ENCODE measurements around the gene MNAT1. TPM values are rescaled to one million over a fixed set of nuclear protein-coding genes. Genes with fewer than 3 reads are reported as not detected.

The MNAT1 gene
- total and polyA plus RNA-seq, 2 experiments from 2014 or later, result 34.4 to 60.9 TPM

GRCh38 chr14:60905923-60906322, 171.4 kb downstream of the MNAT1 start:
- Histone ChIP-seq H4K20me1 (ENCODE audit: insufficient read depth, poor library complexity, severe bottlenecking) (no peaks in the 10 kb centered on the region), H3K36me3 (replicated peaks; ENCODE audit: insufficient read depth, low read depth) (no peaks in the 10 kb centered on the region), H3K4me2 (no peak overlapping the region), H3K4me3 (no peak overlapping the region), H3K4me1 (ENCODE audit: insufficient read depth) (no peaks in the 10 kb centered on the region), H3K9me3 (ENCODE audit: low read depth) (no peaks in the 10 kb centered on the region), H3K27me3 (no peaks in the 10 kb centered on the region), H3K9me2 (replicated peaks; ENCODE audit: insufficient read depth) (no peaks in the 10 kb centered on the region), H3K27ac (no peak overlapping the region), H2AFZ (no peak overlapping the region), H3K79me2 (no peaks in the 10 kb centered on the region)
- no peak for DNase-seq (ENCODE audit: low spot score)
- TF ChIP-seq EZH2phosphoT487 (IDR thresholded peaks at IDR 0.05; ENCODE audit: low read depth, severe bottlenecking, unreplicated experiment), result no peak
- no peak for TF ChIP-seq CTCF (IDR thresholded peaks at IDR 0.05; ENCODE audit: poor library complexity)
- no peak for TF ChIP-seq EZH2 (IDR thresholded peaks at IDR 0.05; ENCODE audit: borderline replicate concordance)

- Histone ChIP-seq H3K9me3 (ENCODE audit: low read depth) (no peaks in the 10 kb centered on the region), H3K27ac (no peak overlapping the region), H4K20me1 (ENCODE audit: insufficient read depth, poor library complexity, severe bottlenecking) (no peaks in the 10 kb centered on the region), H3K4me3 (no peak overlapping the region), H3K79me2 (no peaks in the 10 kb centered on the region), H3K27me3 (no peaks in the 10 kb centered on the region), H3K4me1 (ENCODE audit: insufficient read depth) (no peaks in the 10 kb centered on the region), H3K36me3 (replicated peaks; ENCODE audit: insufficient read depth, low read depth) (no peaks in the 10 kb centered on the region), H2AFZ (no peak overlapping the region), H3K4me2 (no peak overlapping the region), H3K9me2 (replicated peaks; ENCODE audit: insufficient read depth) (no peaks in the 10 kb centered on the region)
- WGBS (ENCODE audit: low lambda C conversion rate, missing lambda C conversion rate), result 90% methylated on average over 3 of the region's 3 CpGs
- no peak for DNase-seq (ENCODE audit: low spot score)
- TF ChIP-seq EZH2 (IDR thresholded peaks at IDR 0.05; ENCODE audit: borderline replicate concordance) (no peak), CTCF (IDR thresholded peaks at IDR 0.05; ENCODE audit: poor library complexity) (no peak), EZH2phosphoT487 (IDR thresholded peaks at IDR 0.05; ENCODE audit: low read depth, severe bottlenecking, unreplicated experiment) (no peak)
Measured at GRCh38 chr14:60915781-60916180, 181.2 kb downstream of the MNAT1 start.

- 88% methylated on average over 2 of the region's 2 CpGs for WGBS (ENCODE audit: low lambda C conversion rate, missing lambda C conversion rate)
- no peak overlapping the region for H3K27ac ChIP-seq
- no peak overlapping the region for H3K4me2 ChIP-seq
- no peaks in the 10 kb centered on the region for H3K79me2 ChIP-seq
- H4K20me1 ChIP-seq (ENCODE audit: insufficient read depth, poor library complexity, severe bottlenecking), result no peaks in the 10 kb centered on the region
- H3K27me3 ChIP-seq, result no peaks in the 10 kb centered on the region
- DNase-seq (ENCODE audit: low spot score), result no peak
- H3K36me3 ChIP-seq (replicated peaks; ENCODE audit: insufficient read depth, low read depth), result no peaks in the 10 kb centered on the region
- H3K4me1 ChIP-seq (ENCODE audit: insufficient read depth), result no peaks in the 10 kb centered on the region
- H3K9me3 ChIP-seq (ENCODE audit: low read depth), result no peaks in the 10 kb centered on the region
- no peak overlapping the region for H2AFZ ChIP-seq
- TF ChIP-seq EZH2 (IDR thresholded peaks at IDR 0.05; ENCODE audit: borderline replicate concordance) (no peak), EZH2phosphoT487 (IDR thresholded peaks at IDR 0.05; ENCODE audit: low read depth, severe bottlenecking, unreplicated experiment) (no peak), CTCF (IDR thresholded peaks at IDR 0.05; ENCODE audit: poor library complexity) (no peak)
- no peak overlapping the region for H3K4me3 ChIP-seq
- H3K9me2 ChIP-seq (replicated peaks; ENCODE audit: insufficient read depth), result no peaks in the 10 kb centered on the region
Measured at GRCh38 chr14:60922050-60922449, 187.5 kb downstream of the MNAT1 start.

- no peaks in the 10 kb centered on the region for H3K9me3 ChIP-seq (ENCODE audit: low read depth)
- peaks cover 3% of the 10 kb centered on the region for H3K9me2 ChIP-seq (replicated peaks; ENCODE audit: insufficient read depth)
- WGBS (ENCODE audit: low lambda C conversion rate, missing lambda C conversion rate), result 93% methylated on average over 1 of the region's 1 CpG
- no peak overlapping the region for H2AFZ ChIP-seq
- no peaks in the 10 kb centered on the region for H3K27me3 ChIP-seq
- TF ChIP-seq EZH2phosphoT487 (IDR thresholded peaks at IDR 0.05; ENCODE audit: low read depth, severe bottlenecking, unreplicated experiment) (no peak), CTCF (IDR thresholded peaks at IDR 0.05; ENCODE audit: poor library complexity) (no peak), EZH2 (IDR thresholded peaks at IDR 0.05; ENCODE audit: borderline replicate concordance) (no peak)
- no peaks in the 10 kb centered on the region for H4K20me1 ChIP-seq (ENCODE audit: insufficient read depth, poor library complexity, severe bottlenecking)
- no peaks in the 10 kb centered on the region for H3K4me1 ChIP-seq (ENCODE audit: insufficient read depth)
- H3K4me2 ChIP-seq, result no peak overlapping the region
- no peaks in the 10 kb centered on the region for H3K36me3 ChIP-seq (replicated peaks; ENCODE audit: insufficient read depth, low read depth)
- no peak overlapping the region for H3K4me3 ChIP-seq
- H3K27ac ChIP-seq, result no peak overlapping the region
- no peaks in the 10 kb centered on the region for H3K79me2 ChIP-seq
- no peak for DNase-seq (ENCODE audit: low spot score)
Measured at GRCh38 chr14:60925286-60925685, 190.7 kb downstream of the MNAT1 start.

All from hepatocyte (in vitro differentiated cells).